ENCODE results near the gene BCL2L1.

BCL2L1 gene

GRCh38 chr20:31719644-31720485 lies 2.8 kb downstream of the BCL2L1 start:
- Histone ChIP-seq H3K27ac (ENCODE audit: insufficient read depth in 1 of 2, low read depth in 1 of 2, low read length in 2 of 2, poor library complexity in 1 of 2, severe bottlenecking in 2 of 2) (peak overlapping the region in 1 of 2 experiments; percentile 98), H3K36me3 (ENCODE audit: control insufficient read depth in 4 of 4, insufficient read depth in 4 of 4, low read length in 3 of 4) (peaks cover 3 to 31% (median 6%) of the 10 kb centered on the region in 4 experiments), H3K4me1 (ENCODE audit: control extremely low read depth in 1 of 4, control insufficient read depth in 4 of 4, insufficient read depth in 4 of 4, low read length in 3 of 4) (peaks cover 27 to 66% (median 55%) of the 10 kb centered on the region in 4 experiments), H3K27me3 (replicated peaks in 2 of 5; ENCODE audit: control insufficient read depth in 4 of 5, insufficient read depth in 5 of 5, low read length in 4 of 5) (no peaks in the 10 kb centered on the region), H3K9me3 (ENCODE audit: control extremely low read depth in 1 of 5, control insufficient read depth in 4 of 5, insufficient read depth in 2 of 5, low read depth in 1 of 5, low read length in 4 of 5) (no peaks in the 10 kb centered on the region), H3K4me3 (ENCODE audit: control insufficient read depth in 1 of 7, extremely low read depth in 1 of 7, insufficient read depth in 4 of 7, low read depth in 2 of 7, low read length in 6 of 7) (peak overlapping the region in 6 of 7 experiments; percentile 30 to 93 (median 88))
- ChIA-PET CTCF (interaction anchor here (0.5 to 8.9 kb wide), 17 partner anchors 9 to 159 kb away, joined by 3 to 280 read pairs (median 5); no protein-coding TSS in a partner anchor), POLR2A (interaction anchor here (1.0 kb wide), 1 partner anchor 45 kb away, joined by 4 read pairs; no protein-coding TSS in a partner anchor)
- no peak for DNase-seq
- WGBS (ENCODE audit: insufficient coverage) = no CpG with 5 or more reads among the region's 2 CpGs

- CTCF ChIA-PET = interaction anchor here (0.9 to 8.9 kb wide), 8 partner anchors 9 to 85 kb away, joined by 3 to 280 read pairs (median 8); no protein-coding TSS in a partner anchor
- peaks cover 27 to 66% (median 55%) of the 10 kb centered on the region in 4 experiments for H3K4me1 ChIP-seq (ENCODE audit: control extremely low read depth in 1 of 4, control insufficient read depth in 4 of 4, insufficient read depth in 4 of 4, low read length in 3 of 4)
These were observed 3.6 kb downstream of the BCL2L1 start for GRCh38 chr20:31718952-31719643.

GRCh38 chr20:31717478-31718201 lies 5.0 kb downstream of the BCL2L1 start:
- Histone ChIP-seq H3K9me3 (ENCODE audit: control extremely low read depth in 1 of 5, control insufficient read depth in 4 of 5, insufficient read depth in 2 of 5, low read depth in 1 of 5, low read length in 4 of 5) (no peaks in the 10 kb centered on the region), H3K36me3 (ENCODE audit: control insufficient read depth in 4 of 4, insufficient read depth in 4 of 4, low read length in 3 of 4) (peaks cover 5 to 52% (median 18%) of the 10 kb centered on the region in 4 experiments), H3K4me1 (ENCODE audit: control extremely low read depth in 1 of 4, control insufficient read depth in 4 of 4, insufficient read depth in 4 of 4, low read length in 3 of 4) (peaks cover 27 to 65% (median 49%) of the 10 kb centered on the region in 4 experiments), H3K27me3 (replicated peaks in 2 of 5; ENCODE audit: control insufficient read depth in 4 of 5, insufficient read depth in 5 of 5, low read length in 4 of 5) (no peaks in the 10 kb centered on the region), H3K27ac (ENCODE audit: insufficient read depth in 1 of 2, low read depth in 1 of 2, low read length in 2 of 2, poor library complexity in 1 of 2, severe bottlenecking in 2 of 2) (peak overlapping the region in 1 of 2 experiments; percentile 63), H3K4me3 (ENCODE audit: control insufficient read depth in 1 of 7, extremely low read depth in 1 of 7, insufficient read depth in 4 of 7, low read depth in 2 of 7, low read length in 6 of 7) (peak overlapping the region in 1 of 7 experiments; percentile 7)
- peak in 2 of 3 donors; percentile 26 to 32 for DNase-seq
- CTCF ChIA-PET = interaction anchor here (1.2 to 8.9 kb wide), 4 partner anchors 11 to 155 kb away, joined by 3 to 280 read pairs (median 38); no protein-coding TSS in a partner anchor
- POLR2A ChIA-PET = interaction anchor here (0.6 kb wide), 1 partner anchor 44 kb away, joined by 5 read pairs; no protein-coding TSS in a partner anchor
- 60% methylated on average over 2 of the region's 6 CpGs for WGBS (ENCODE audit: insufficient coverage)

More at GRCh38 chr20:31718952-31719643, 3.6 kb downstream of the BCL2L1 start:
- H3K27me3 ChIP-seq (replicated peaks in 2 of 5; ENCODE audit: control insufficient read depth in 4 of 5, insufficient read depth in 5 of 5, low read length in 4 of 5) = no peaks in the 10 kb centered on the region
- peak overlapping the region in 5 of 7 experiments; percentile 15 to 93 (median 88) for H3K4me3 ChIP-seq (ENCODE audit: control insufficient read depth in 1 of 7, extremely low read depth in 1 of 7, insufficient read depth in 4 of 7, low read depth in 2 of 7, low read length in 6 of 7)
- H3K9me3 ChIP-seq (ENCODE audit: control extremely low read depth in 1 of 5, control insufficient read depth in 4 of 5, insufficient read depth in 2 of 5, low read depth in 1 of 5, low read length in 4 of 5) = no peaks in the 10 kb centered on the region
- peak overlapping the region in 1 of 2 experiments; percentile 98 for H3K27ac ChIP-seq (ENCODE audit: insufficient read depth in 1 of 2, low read depth in 1 of 2, low read length in 2 of 2, poor library complexity in 1 of 2, severe bottlenecking in 2 of 2)
- H3K36me3 ChIP-seq (ENCODE audit: control insufficient read depth in 4 of 4, insufficient read depth in 4 of 4, low read length in 3 of 4) = peaks cover 3 to 38% (median 8%) of the 10 kb centered on the region in 4 experiments
- WGBS (ENCODE audit: insufficient coverage) = 63% methylated on average over 4 of the region's 6 CpGs
- POLR2A ChIA-PET = interaction anchor here (1.0 kb wide), 1 partner anchor 44 kb away, joined by 4 read pairs; no protein-coding TSS in a partner anchor
- DNase-seq = peak in 1 of 3 donors; percentile 17

GRCh38 chr20:31716818-31717477 lies 5.7 kb downstream of the BCL2L1 start:
- DNase-seq = no peak
- no peaks in the 10 kb centered on the region for H3K27me3 ChIP-seq (replicated peaks in 2 of 5; ENCODE audit: control insufficient read depth in 4 of 5, insufficient read depth in 5 of 5, low read length in 4 of 5)
- H3K36me3 ChIP-seq (ENCODE audit: control insufficient read depth in 4 of 4, insufficient read depth in 4 of 4, low read length in 3 of 4) = peaks cover 7 to 59% (median 21%) of the 10 kb centered on the region in 4 experiments
- CTCF ChIA-PET = interaction anchor here (1.0 to 8.9 kb wide), 5 partner anchors 13 to 155 kb away, joined by 3 to 280 read pairs (median 3); no protein-coding TSS in a partner anchor
- H3K4me3 ChIP-seq (ENCODE audit: control insufficient read depth in 1 of 7, extremely low read depth in 1 of 7, insufficient read depth in 4 of 7, low read depth in 2 of 7, low read length in 6 of 7) = no peak overlapping the region
- 92% methylated on average over 3 of the region's 5 CpGs for WGBS (ENCODE audit: insufficient coverage)
- POLR2A ChIA-PET = interaction anchor here (0.6 to 0.7 kb wide), 2 partner anchors 18 to 54 kb away, joined by 3 to 4 read pairs; no protein-coding TSS in a partner anchor
- H3K4me1 ChIP-seq (ENCODE audit: control extremely low read depth in 1 of 4, control insufficient read depth in 4 of 4, insufficient read depth in 4 of 4, low read length in 3 of 4) = peaks cover 27 to 61% (median 47%) of the 10 kb centered on the region in 4 experiments
- H3K9me3 ChIP-seq (ENCODE audit: control extremely low read depth in 1 of 5, control insufficient read depth in 4 of 5, insufficient read depth in 2 of 5, low read depth in 1 of 5, low read length in 4 of 5) = no peaks in the 10 kb centered on the region
- H3K27ac ChIP-seq (ENCODE audit: insufficient read depth in 1 of 2, low read depth in 1 of 2, low read length in 2 of 2, poor library complexity in 1 of 2, severe bottlenecking in 2 of 2) = peak overlapping the region in 1 of 2 experiments; percentile 63

- peak overlapping the region in 1 of 2 experiments; percentile 63 for H3K27ac ChIP-seq (ENCODE audit: insufficient read depth in 1 of 2, low read depth in 1 of 2, low read length in 2 of 2, poor library complexity in 1 of 2, severe bottlenecking in 2 of 2)
- 100% methylated on average over 1 of the region's 1 CpG for WGBS (ENCODE audit: insufficient coverage)
- ChIA-PET CTCF (interaction anchor here (0.6 to 6.1 kb wide), 6 partner anchors 12 to 54 kb away, joined by 3 to 21 read pairs (median 4); no protein-coding TSS in a partner anchor), POLR2A (interaction anchor here (0.6 to 0.7 kb wide), 2 partner anchors 17 to 54 kb away, joined by 3 to 4 read pairs; no protein-coding TSS in a partner anchor)
- peaks cover 25 to 55% (median 41%) of the 10 kb centered on the region in 4 experiments for H3K4me1 ChIP-seq (ENCODE audit: control extremely low read depth in 1 of 4, control insufficient read depth in 4 of 4, insufficient read depth in 4 of 4, low read length in 3 of 4)
- H3K36me3 ChIP-seq (ENCODE audit: control insufficient read depth in 4 of 4, insufficient read depth in 4 of 4, low read length in 3 of 4) = peaks cover 7 to 65% (median 21%) of the 10 kb centered on the region in 4 experiments
- DNase-seq = no peak
- no peak overlapping the region for H3K4me3 ChIP-seq (ENCODE audit: control insufficient read depth in 1 of 7, extremely low read depth in 1 of 7, insufficient read depth in 4 of 7, low read depth in 2 of 7, low read length in 6 of 7)
- H3K9me3 ChIP-seq (ENCODE audit: control extremely low read depth in 1 of 5, control insufficient read depth in 4 of 5, insufficient read depth in 2 of 5, low read depth in 1 of 5, low read length in 4 of 5) = no peaks in the 10 kb centered on the region
- H3K27me3 ChIP-seq (replicated peaks in 2 of 5; ENCODE audit: control insufficient read depth in 4 of 5, insufficient read depth in 5 of 5, low read length in 4 of 5) = no peaks in the 10 kb centered on the region
These were observed 6.3 kb downstream of the BCL2L1 start for GRCh38 chr20:31716351-31716750.
